HG02588 (cell line): ENCODE results near the gene SYTL3.

Experiments used
- ATAC-seq: cut with Tn5 transposase; IDR thresholded peaks from one replicate; pipeline ENCODE4 v1.9.1; 2021; ENCODE audit warnings: mild to moderate bottlenecking, moderate library complexity; ENCODE audit not compliant: unreplicated experiment

SYTL3 gene

GRCh38 chr6:158755636-158756035, 105.8 kb downstream of the SYTL3 start:
- ATAC-seq, result no peak

DNA sequence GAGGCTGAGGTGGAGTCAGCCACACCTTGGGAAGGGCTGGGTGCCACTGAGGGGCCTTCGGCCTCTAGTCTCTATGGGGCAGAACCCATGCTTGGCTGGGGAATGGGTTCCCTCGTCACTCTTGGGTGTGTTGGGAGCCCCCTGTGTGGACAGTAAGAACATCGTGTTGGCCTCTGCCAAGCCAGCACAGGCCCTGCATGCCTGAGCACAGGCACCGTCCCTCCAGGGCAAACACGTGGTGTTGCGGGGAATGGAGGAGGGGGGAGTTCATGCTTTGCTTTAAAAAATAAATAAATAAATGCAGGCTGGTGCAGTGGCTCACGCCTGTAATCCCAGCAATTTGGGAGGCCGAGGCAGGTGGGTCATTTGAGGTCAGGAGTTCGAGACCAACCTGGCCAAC, 106.3 kb downstream of the SYTL3 start:
- no peak for ATAC-seq

- no peak for ATAC-seq
Measured at GRCh38 chr6:158756977-158757752, 107.3 kb downstream of the SYTL3 start.

- ATAC-seq, result no peak
Measured at GRCh38 chr6:158757753-158758090, 107.9 kb downstream of the SYTL3 start.

- no peak for ATAC-seq
Measured at GRCh38 chr6:158758451-158758860, 108.6 kb downstream of the SYTL3 start.

DNA sequence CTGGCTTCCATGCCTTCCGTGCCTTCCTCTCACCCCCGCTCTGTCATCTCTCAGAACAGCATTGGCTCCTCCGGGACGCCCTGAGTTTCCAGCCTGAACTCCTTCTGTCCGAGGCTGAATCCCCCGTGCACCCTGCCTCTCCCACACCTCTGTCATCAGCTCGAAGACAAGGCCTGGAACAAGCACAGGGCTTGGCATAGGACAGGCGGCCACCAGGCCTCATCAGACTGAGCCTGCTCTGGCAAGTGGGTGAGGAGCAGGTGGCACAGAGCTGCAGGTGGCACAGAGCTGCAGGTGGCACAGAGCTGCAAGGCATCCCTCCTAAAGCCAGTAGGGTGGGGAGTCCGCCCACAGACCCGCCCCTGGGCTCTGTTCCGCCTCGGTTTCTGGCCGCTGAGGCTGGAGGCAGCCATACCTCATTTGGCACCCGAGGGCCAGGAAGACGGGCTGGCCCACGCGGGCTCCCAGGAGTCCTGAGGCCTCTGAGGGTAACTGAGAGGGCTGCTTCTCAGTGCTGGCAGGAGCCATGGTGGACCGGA, 109.2 kb downstream of the SYTL3 start:
- ATAC-seq, result no peak

DNA sequence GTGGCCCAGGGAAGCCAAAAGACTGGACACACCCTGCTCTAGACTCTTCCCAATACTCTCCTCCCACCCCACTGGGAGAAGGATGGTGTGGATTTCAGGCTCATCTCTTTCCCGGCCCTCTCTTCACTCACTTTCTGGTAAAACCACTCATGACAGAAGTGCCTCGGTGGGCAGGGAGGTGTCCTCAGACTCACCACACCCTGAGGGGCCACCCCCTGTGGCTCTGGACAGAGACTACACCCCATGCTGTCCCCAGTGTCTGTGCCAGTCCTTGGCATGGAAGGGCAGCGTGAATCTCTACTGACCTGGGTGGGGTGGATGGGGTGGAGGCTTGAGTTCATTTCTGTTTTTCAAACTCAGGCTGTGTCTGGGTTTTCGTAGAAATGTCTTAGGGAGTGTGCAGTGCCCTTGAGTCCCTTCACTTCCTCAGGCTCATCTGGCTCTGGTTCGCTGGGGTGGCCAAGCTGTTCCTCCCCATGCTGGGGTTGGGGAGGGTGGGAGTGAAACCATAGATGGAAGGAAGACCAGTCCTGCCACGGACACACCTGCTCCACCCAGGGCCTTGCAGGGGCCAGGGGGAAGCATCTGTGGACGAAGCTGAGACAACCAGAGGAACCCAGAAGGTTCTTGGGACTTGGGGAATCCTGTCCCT, 110.2 kb downstream of the SYTL3 start:
- ATAC-seq, result no peak

DNA sequence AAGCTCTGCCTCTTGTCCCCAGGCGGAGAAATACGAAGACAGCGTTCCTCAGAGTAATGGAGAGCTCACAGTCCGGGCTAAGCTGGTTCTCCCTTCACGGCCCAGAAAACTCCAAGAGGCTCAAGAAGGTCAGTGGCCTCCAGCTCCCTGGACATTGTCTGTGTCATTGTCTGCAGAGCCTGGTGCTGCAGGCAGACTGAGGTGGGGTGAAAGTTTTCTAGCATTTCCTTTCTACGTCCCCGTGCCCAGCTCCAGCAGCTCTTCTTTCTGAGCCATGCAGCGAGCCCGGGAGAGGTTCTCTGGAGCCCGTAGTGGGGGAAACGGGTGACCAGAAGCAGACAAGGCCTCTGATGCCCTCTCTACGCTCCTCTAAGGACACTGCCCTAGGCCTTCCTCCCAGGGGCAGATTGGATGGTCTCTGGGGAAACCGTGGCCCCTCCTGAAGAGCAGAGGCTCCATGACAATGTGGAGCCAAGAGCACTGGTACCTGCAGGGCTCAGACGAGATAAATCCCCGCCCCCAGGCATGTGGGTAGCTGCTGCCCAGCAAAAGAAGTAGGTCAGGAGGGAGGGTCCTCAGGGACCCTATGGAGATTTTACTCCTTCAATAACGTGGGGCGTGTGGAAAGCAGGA, 110.9 kb downstream of the SYTL3 start:
- ATAC-seq, result no peak

GRCh38 chr6:158761746-158762145, 111.9 kb downstream of the SYTL3 start:
- no peak for ATAC-seq

DNA sequence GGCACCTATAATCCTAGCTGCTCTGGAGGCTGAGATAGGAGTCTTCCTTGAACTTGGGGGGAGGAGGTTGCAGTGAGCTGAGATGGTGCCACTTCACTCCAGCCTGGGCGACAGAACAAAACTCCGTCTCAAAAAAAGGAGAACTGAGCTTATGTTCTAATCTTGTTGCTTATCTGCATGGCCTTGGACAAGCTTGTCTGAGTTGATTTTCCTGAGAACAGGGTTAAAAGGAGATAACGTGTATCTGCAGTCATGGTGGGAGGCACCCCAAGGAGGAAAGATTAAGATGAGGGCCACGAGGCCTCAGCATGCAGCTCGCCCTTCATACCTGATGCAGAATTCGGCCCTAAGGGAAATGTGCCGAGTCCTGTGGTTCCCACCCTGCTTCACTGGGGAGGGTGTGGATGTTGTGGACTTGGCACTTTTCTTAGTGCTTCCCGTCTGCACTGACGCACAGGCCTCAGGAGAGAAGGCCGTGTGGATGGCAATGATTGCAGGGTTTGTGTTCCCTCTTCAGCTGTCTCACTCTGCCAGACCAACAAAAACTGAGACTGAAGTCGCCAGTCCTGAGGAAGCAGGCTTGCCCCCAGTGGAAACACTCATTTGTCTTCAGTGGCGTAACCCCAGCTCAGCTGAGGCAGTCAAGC, 113.1 kb downstream of the SYTL3 start:
- ATAC-seq, result no peak

- no peak for ATAC-seq
Measured at GRCh38 chr6:158763434-158764182, 113.8 kb downstream of the SYTL3 start.

GRCh38 chr6:158764183-158764849, 114.5 kb downstream of the SYTL3 start:
- ATAC-seq, result no peak

DNA sequence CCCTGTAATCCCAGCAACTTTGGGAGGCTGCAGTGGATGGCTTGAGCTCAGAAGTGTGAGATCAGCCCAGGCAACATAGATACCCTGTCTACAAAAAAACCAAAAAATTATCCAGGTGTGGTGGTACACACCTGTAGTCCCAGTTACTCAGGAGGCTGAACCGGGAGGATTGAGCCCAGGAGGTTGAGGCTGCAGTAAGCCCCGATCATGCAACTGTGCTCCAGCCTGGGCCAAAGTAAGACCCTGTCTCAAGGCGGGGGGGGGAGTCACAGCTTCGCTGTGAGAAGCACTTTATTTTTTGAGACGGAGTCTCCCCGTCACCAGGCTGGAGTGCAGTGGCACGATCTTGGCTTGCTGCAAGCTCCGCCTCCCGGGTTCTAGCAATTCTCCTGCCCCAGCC, 115.1 kb downstream of the SYTL3 start:
- no peak for ATAC-seq

DNA sequence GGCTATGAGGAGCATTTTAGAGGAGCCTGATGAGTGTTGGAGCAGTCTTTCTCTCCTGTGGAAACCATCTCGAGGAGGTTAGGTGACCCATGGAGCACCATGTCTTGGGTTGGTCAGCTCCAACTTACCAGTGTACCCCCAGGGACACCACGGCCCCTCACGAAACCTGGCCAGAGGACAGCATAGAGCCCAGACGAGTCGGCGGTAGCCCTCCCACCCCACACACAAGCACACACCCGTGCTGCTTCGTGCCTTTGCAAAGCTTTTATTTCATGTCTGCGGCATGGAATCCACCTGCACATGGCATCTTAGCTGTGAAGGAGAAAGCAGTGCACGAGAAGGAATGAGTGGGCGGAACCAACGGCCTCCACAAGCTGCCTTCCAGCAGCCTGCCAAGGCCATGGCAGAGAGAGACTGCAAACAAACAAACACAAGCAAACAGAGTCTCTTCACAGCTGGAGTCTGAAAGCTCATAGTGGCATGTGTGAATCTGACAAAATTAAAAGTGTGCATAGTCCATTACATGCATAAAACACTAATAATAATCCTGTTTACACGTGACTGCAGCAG, 115.7 kb downstream of the SYTL3 start:
- no peak for ATAC-seq

DNA sequence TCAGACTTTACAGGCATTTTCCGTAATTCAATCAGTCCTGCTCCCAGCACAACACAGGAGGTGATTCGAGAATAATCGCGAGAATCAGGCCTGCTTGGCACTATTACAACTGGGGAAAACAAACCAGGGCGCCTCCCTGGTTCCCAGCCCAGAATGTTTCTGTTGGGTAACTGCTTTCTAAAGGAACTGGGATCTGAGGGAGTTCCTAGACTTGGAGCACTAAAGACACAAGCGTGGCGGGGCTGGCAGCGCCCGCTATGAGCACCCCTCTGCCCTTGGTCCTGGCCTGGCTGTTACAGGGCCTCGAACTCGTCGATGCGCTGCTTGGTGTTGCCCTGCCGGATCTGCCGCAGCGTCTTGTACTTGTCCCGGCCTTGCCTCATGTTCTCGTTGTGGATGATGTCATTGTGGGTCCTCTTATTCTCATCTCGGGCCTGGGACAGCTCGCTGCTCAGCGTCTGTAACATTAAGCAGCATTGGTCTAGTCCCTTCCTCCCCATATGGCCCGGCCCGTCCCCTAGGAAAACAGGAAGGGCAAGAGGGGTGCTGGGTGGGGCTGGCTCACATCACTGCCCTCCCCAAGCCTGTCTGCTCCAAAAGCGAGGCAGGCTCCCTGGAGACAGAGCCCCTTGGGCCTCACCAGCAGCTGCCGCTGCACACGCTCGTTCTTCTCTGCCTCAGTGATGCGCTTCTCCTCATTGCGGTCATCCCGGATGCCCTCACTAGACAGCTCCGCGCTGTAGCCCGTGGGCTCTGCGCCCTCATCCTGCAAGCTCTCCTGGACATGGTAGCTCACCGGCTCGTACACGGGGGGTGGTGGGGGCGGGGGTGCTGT, 117.0 kb downstream of the SYTL3 start:
- no peak for ATAC-seq

- ATAC-seq, result no peak
Measured at GRCh38 chr6:158767709-158768108, 117.9 kb downstream of the SYTL3 start.

- no peak for ATAC-seq
Measured at GRCh38 chr6:158768436-158768835, 118.6 kb downstream of the SYTL3 start.

DNA sequence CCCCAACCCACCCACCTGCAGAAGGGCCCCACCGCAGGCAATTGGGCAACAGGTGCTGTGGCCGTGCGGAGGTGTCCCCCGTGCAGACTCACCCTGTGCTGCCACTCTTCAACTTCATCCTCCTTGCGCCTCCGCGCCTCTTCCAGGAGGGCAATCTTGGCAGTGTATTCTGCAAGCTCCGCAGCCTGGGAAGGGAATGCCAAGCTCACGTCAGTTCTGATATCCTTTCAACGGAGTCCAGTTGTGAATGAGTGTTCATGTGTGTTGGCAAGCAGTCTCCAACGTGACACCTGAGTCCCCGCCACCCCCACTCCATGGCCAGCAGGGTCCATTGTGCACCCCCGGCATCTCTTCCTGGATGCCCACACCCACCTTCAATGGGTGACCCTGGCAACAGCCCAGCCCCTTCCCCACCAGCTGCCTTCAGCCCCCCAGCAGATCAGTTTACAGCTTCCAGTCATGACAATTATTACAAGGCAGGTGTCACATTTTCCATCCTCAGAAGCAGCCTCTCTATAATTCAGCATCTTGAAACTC, 119.4 kb downstream of the SYTL3 start:
- no peak for ATAC-seq
